Smooth muscle cell (in vitro differentiated cells): Measurements from ENCODE around the gene EHD2. TPM values are rescaled to one million over a fixed set of nuclear protein-coding genes. Genes with fewer than 3 reads are reported as not detected.
A peak's percentile ranks its signal among the peaks of the same experiment; 100 is the strongest.
"Not testable (repeated sequence)": the region's sequence is repeated elsewhere in the genome, so short reads cannot be mapped to it uniquely, and the experiment has no call there.

ENCODE experiments used
- DNase-seq: peaks from one replicate; lab custom pipeline; 2025; ENCODE audit not compliant: unreplicated experiment; lab: John Stamatoyannopoulos, UW
- H2AFZ ChIP-seq: fragments of 200-600 bp; sonication (generic); 2 replicates; pipeline ENCODE4 v1.6.0; 2016; ENCODE audit warnings: antibody characterized with exemption, low read depth, mild to moderate bottlenecking
- H3F3A ChIP-seq: fragments of 200-600 bp; sonication (generic); 2 replicates; pipeline ENCODE4 v1.6.0; 2017; ENCODE audit warnings: antibody characterized with exemption, low read depth
- H3K27ac ChIP-seq: fragments of 200-600 bp; sonication (generic); 2 replicates; pipeline ENCODE4 v1.5.1; 2016; ENCODE audit warnings: low read depth, mild to moderate bottlenecking
- H3K27me3 ChIP-seq: fragments of 200-600 bp; sonication (generic); 2 replicates; pipeline ENCODE4 v1.6.1; 2016; ENCODE audit warnings: low read depth, mild to moderate bottlenecking
- H3K36me3 ChIP-seq: fragments of 200-600 bp; sonication (generic); 2 replicates; pipeline ENCODE4 v1.5.1; 2016; ENCODE audit warnings: low read depth
- H3K4me1 ChIP-seq: fragments of 200-600 bp; sonication (generic); 2 replicates; pipeline ENCODE4 v1.5.1; 2016; ENCODE audit warnings: low read depth
- H3K4me2 ChIP-seq: fragments of 200-600 bp; sonication (generic); 2 replicates; pipeline ENCODE4 v1.6.0; 2016; ENCODE audit warnings: mild to moderate bottlenecking
- H3K4me3 ChIP-seq: fragments of 200-600 bp; sonication (generic); 2 replicates; pipeline ENCODE4 v1.5.1; 2016; ENCODE audit warnings: mild to moderate bottlenecking
- H3K79me2 ChIP-seq: fragments of 200-600 bp; sonication (generic); 2 replicates; pipeline ENCODE4 v1.6.0; 2016; ENCODE audit warnings: low read depth, mild to moderate bottlenecking
- H3K9ac ChIP-seq: fragments of 200-600 bp; sonication (generic); 2 replicates; pipeline ENCODE4 v1.6.0; 2016; ENCODE audit warnings: low read depth
- H3K9me3 ChIP-seq: fragments of 200-600 bp; sonication (generic); replicated peaks from 2 replicates; pipeline ENCODE4 v1.5.1; 2016; ENCODE audit warnings: low read depth
- H4K20me1 ChIP-seq: fragments of 200-600 bp; sonication (generic); 2 replicates; pipeline ENCODE4 v1.6.0; 2016; ENCODE audit warnings: low read depth
- CTCF ChIP-seq: fragments of 200-600 bp; sonication (generic); IDR thresholded peaks from 2 replicates; pipeline ENCODE4 v1.5.1; 2017; ENCODE audit warnings: borderline replicate concordance, mild to moderate bottlenecking, antibody characterized with exemption; ENCODE audit not compliant: insufficient read depth, poor library complexity, severe bottlenecking
- whole genome bisulfite sequencing: methylation state at CpG from one replicate; pipeline ENCODE4 v1.1.7; 2016; ENCODE audit warnings: low lambda C conversion rate; 5-methylcytosine and 5-hydroxymethylcytosine counted together
- polyA plus RNA-seq: library from polyadenylated mRNA; unstranded; fragments of >200 nt; fragmentation: Nextera tagmentation; extraction: Ambion mirVana; gene quantifications from 2 replicates; pipeline ENCODE4 v1.2.1, GENCODE V29; 2016
- total RNA-seq: library from RNA; depleted of rRNA; stranded (reverse); fragments of >200 nt; gene quantifications from 2 replicates; pipeline ENCODE4 v1.2.3, GENCODE V29; 2014

The EHD2 gene
- total and polyA plus RNA-seq, 2 experiments from 2014 or later, result 65.6 to 200 TPM

- Histone ChIP-seq H3K4me1 (peaks cover 8% of the 10 kb centered on the region), H4K20me1 (peaks cover 71% of the 10 kb centered on the region), H3K9ac (no peak overlapping the region), H3K4me2 (no peak overlapping the region), H3K9me3 (no peaks in the 10 kb centered on the region), H3K36me3 (no peaks in the 10 kb centered on the region), H3K27ac (peak overlapping the region; percentile 38), H3K4me3 (no peak overlapping the region), H2AFZ (no peak overlapping the region), H3F3A (peaks cover 29% of the 10 kb centered on the region), H3K27me3 (no peaks in the 10 kb centered on the region), H3K79me2 (peaks cover 41% of the 10 kb centered on the region)
- no peak for TF ChIP-seq CTCF
- DNase-seq, result no peak
- WGBS, result 93% methylated on average over 45 of the region's 48 CpGs
These were observed 12.7 kb downstream of the EHD2 start for GRCh38 chr19:47725759-47726401.

- Histone ChIP-seq H3K79me2 (peaks cover 45% of the 10 kb centered on the region), H2AFZ (no peak overlapping the region), H3K9ac (no peak overlapping the region), H3K4me1 (peaks cover 8% of the 10 kb centered on the region), H4K20me1 (peaks cover 77% of the 10 kb centered on the region), H3K27me3 (no peaks in the 10 kb centered on the region), H3K27ac (peak overlapping the region; percentile 38), H3F3A (peaks cover 28% of the 10 kb centered on the region), H3K9me3 (no peaks in the 10 kb centered on the region), H3K36me3 (no peaks in the 10 kb centered on the region), H3K4me3 (no peak overlapping the region), H3K4me2 (no peak overlapping the region)
- 27% methylated on average over 4 of the region's 4 CpGs for WGBS
- no peak for TF ChIP-seq CTCF
- DNase-seq, result no peak
These were observed 13.2 kb downstream of the EHD2 start for GRCh38 chr19:47726467-47726866.

GRCh38 chr19:47728295-47728694, 15.1 kb downstream of the EHD2 start:
- peak overlapping the region; percentile 67 for H3K27ac ChIP-seq
- peaks cover 53% of the 10 kb centered on the region for H3K79me2 ChIP-seq
- peaks cover 25% of the 10 kb centered on the region for H3F3A ChIP-seq
- H3K9me3 ChIP-seq, H3K9ac ChIP-seq, H3K27me3 ChIP-seq, H3K36me3 ChIP-seq, H3K4me2 ChIP-seq, H3K4me3 ChIP-seq, DNase-seq, H3K4me1 ChIP-seq, H2AFZ ChIP-seq: not testable (repeated sequence)
- peaks cover 93% of the 10 kb centered on the region for H4K20me1 ChIP-seq
- over 99% methylated on average over 4 of the region's 4 CpGs for WGBS

- Histone ChIP-seq H3K36me3 (no peaks in the 10 kb centered on the region), H3K4me3 (peak overlapping the region; percentile 36), H3K4me2 (peak overlapping the region; percentile 50), H3K9ac (no peak overlapping the region), H3K27ac (peak overlapping the region; percentile 71), H3K27me3 (no peaks in the 10 kb centered on the region), H4K20me1 (peaks cover 95% of the 10 kb centered on the region), H3K9me3 (no peaks in the 10 kb centered on the region), H2AFZ (no peak overlapping the region), H3K4me1 (peaks cover 8% of the 10 kb centered on the region), H3K79me2 (peaks cover 52% of the 10 kb centered on the region), H3F3A (peaks cover 17% of the 10 kb centered on the region)
- DNase-seq, result no peak
- no peak for TF ChIP-seq CTCF
- WGBS, result 27% methylated on average over 9 of the region's 9 CpGs
These were observed 16.2 kb downstream of the EHD2 start for GRCh38 chr19:47729468-47729798.
